OCI-LY1 (cell line): Measurements from ENCODE around the gene RAPGEF1.

Source experiments
- EZH2 ChIP-seq: fragments of 200-600 bp; sonication (generic), shearing (Covaris generic); IDR thresholded peaks from 2 replicates; pipeline ENCODE4 v1.8.0; 2017; ENCODE audit warnings: borderline replicate concordance, mixed run types, mild to moderate bottlenecking, antibody characterized with exemption, low read length, moderate library complexity, mixed read lengths
- TF ChIP-seq, protein P1 (sequence below): fragments of 200-600 bp; sonication (generic), shearing (Covaris generic); IDR thresholded peaks from 2 replicates; pipeline ENCODE4 v1.5.1; 2017; ENCODE audit warnings: mild to moderate bottlenecking, antibody characterized with exemption, low read length, moderate library complexity, mixed read lengths

GRCh38 chr9:131629226-131629500 is 110.7 kb downstream of the RAPGEF1 start:
- TF ChIP-seq, protein P1, sequence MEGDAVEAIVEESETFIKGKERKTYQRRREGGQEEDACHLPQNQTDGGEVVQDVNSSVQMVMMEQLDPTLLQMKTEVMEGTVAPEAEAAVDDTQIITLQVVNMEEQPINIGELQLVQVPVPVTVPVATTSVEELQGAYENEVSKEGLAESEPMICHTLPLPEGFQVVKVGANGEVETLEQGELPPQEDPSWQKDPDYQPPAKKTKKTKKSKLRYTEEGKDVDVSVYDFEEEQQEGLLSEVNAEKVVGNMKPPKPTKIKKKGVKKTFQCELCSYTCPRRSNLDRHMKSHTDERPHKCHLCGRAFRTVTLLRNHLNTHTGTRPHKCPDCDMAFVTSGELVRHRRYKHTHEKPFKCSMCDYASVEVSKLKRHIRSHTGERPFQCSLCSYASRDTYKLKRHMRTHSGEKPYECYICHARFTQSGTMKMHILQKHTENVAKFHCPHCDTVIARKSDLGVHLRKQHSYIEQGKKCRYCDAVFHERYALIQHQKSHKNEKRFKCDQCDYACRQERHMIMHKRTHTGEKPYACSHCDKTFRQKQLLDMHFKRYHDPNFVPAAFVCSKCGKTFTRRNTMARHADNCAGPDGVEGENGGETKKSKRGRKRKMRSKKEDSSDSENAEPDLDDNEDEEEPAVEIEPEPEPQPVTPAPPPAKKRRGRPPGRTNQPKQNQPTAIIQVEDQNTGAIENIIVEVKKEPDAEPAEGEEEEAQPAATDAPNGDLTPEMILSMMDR = no peak
- TF ChIP-seq EZH2 = no peak
